Panc1 (cell line): Measurements from ENCODE around the gene MOV10L1. TPM values are rescaled to one million over a fixed set of nuclear protein-coding genes. Genes with fewer than 3 reads are reported as not detected.

ENCODE experiments used
- ATAC-seq: fragments of 200-7000 bp; cut with Tn5 transposase; 2 replicates; pipeline ENCODE4 v1.9.1; 2020; ENCODE audit warnings: mild to moderate bottlenecking, moderate library complexity
- BruUV-seq: library from RNA; stranded (reverse); fragments of 400-500 nt; replicated peaks from 2 replicates; lab custom pipeline; 2021; lab: Mats Ljungman, UMichigan
- CTCF ChIA-PET: fragments of 300-600 bp; sonication (Branson Sonifier 250); formaldehyde crosslinking; loops from one replicate; lab custom pipeline; 2022; ENCODE audit warnings: antibody characterized with exemption; lab: Charles Lee
- POLR2A ChIA-PET: fragments of 300-600 bp; sonication (Branson Sonifier 250); formaldehyde crosslinking; loops from one replicate; lab custom pipeline; 2022; ENCODE audit warnings: antibody characterized with exemption; lab: Charles Lee
- DNase-seq: peaks from one replicate; pipeline ENCODE4 v3.0.0-alpha.2; 2010; ENCODE audit warnings: low read depth, low spot score
- H3K27ac ChIP-seq: 2 replicates; pipeline ENCODE4 v1.5.1; 2011; ENCODE audit warnings: mild to moderate bottlenecking, low read length, inconsistent platforms
- H3K27me3 ChIP-seq: fragments of 200-500 bp; sonication (Bioruptor generic); 2 replicates; pipeline ENCODE4 v1.6.0; 2014; ENCODE audit warnings: low read length, inconsistent platforms; ENCODE audit not compliant: control insufficient read depth, insufficient read depth
- H3K36me3 ChIP-seq: fragments of 200-500 bp; sonication (Bioruptor generic); 2 replicates; pipeline ENCODE4 v1.5.1; 2014; ENCODE audit warnings: inconsistent platforms, mild to moderate bottlenecking, low read length, moderate library complexity; ENCODE audit not compliant: control insufficient read depth, insufficient read depth
- H3K4me1 ChIP-seq: 2 replicates; pipeline ENCODE4 v1.5.1; 2011; ENCODE audit warnings: inconsistent platforms, mild to moderate bottlenecking, low read length, moderate library complexity; ENCODE audit not compliant: control insufficient read depth, insufficient read depth
- H3K4me3 ChIP-seq, 2 experiments: 2 replicates each; pipeline ENCODE4 v1.5.1; 2011 to 2012; ENCODE audit warnings: low read depth in 2 of 2, low read length in 2 of 2, mild to moderate bottlenecking in 2 of 2, inconsistent platforms in 1 of 2, moderate library complexity in 1 of 2
- H3K9me3 ChIP-seq: fragments of 200-500 bp; sonication (Bioruptor generic); 2 replicates; pipeline ENCODE4 v1.5.1; 2014; ENCODE audit warnings: low read depth, mild to moderate bottlenecking, inconsistent platforms, low read length, moderate library complexity; ENCODE audit not compliant: control insufficient read depth, insufficient read depth
- CTCF ChIP-seq: fragments of 450-650 bp; IDR thresholded peaks from 2 replicates; pipeline ENCODE4 v1.5.1; 2017; ENCODE audit warnings: mild to moderate bottlenecking
- POLR2AphosphoS5 ChIP-seq: IDR thresholded peaks from 2 replicates; pipeline ENCODE4 v1.6.1; 2012; ENCODE audit warnings: mild to moderate bottlenecking, low read depth, low read length, moderate library complexity
- REST ChIP-seq, 2 experiments: IDR thresholded peaks; 2 replicates each; pipeline ENCODE4 v1.6.1; 2011 to 2012; ENCODE audit warnings: low read depth in 2 of 2, control low read depth in 1 of 2, low read length in 1 of 2, mild to moderate bottlenecking in 1 of 2, moderate library complexity in 1 of 2; ENCODE audit not compliant: insufficient read depth in 1 of 2
- SIN3A ChIP-seq: IDR thresholded peaks from 2 replicates; pipeline ENCODE4 v1.6.1; 2012; ENCODE audit warnings: low read depth, mild to moderate bottlenecking, low read length, moderate library complexity, borderline replicate concordance; ENCODE audit not compliant: insufficient read depth
- TCF7L2 ChIP-seq: IDR thresholded peaks from 2 replicates; pipeline ENCODE4 v1.6.1; 2011; ENCODE audit warnings: mild to moderate bottlenecking, low read depth, low read length, inconsistent platforms
- in situ Hi-C: cut with HindIII; loops from 2 replicates; pipeline ENCODE4 v1.10.0; 2016; ENCODE audit warnings: low sequenced_read_pairs, low pct_unique_long_range_greater_than_20kb
- intact Hi-C: fragments of 100-400 bp; cut with micrococcal nuclease; formaldehyde crosslinking; loops from one replicate; pipeline ENCODE4 v1.10.0; 2022; ENCODE audit not compliant: unreplicated experiment
- total RNA-seq: library from RNA; stranded (reverse); gene quantifications from one replicate; pipeline ENCODE4 v1.2.1, GENCODE V29; 2021; ENCODE audit not compliant: unreplicated experiment

The MOV10L1 gene
- total RNA-seq, 1 experiment from 2014 or later, result 0.10 TPM

- Histone ChIP-seq H3K27me3 (no peaks in the 10 kb centered on the region), H3K27ac (no peak overlapping the region), H3K4me1 (no peaks in the 10 kb centered on the region), H3K4me3 (no peak overlapping the region), H3K9me3 (no peaks in the 10 kb centered on the region), H3K36me3 (no peaks in the 10 kb centered on the region)
- DNase-seq, result no peak
- ChIA-PET CTCF (no interaction called here), POLR2A (interaction anchor here (0.6 kb wide), 1 partner anchor 424 kb away, joined by 6 read pairs; no protein-coding TSS in a partner anchor)
- intact Hi-C loops (no loop called here), in situ Hi-C loops (no loop called here)
- TF ChIP-seq REST (IDR thresholded peaks at IDR 0.05; ENCODE audit: insufficient read depth in 1 of 2, low read depth in 2 of 2, low read length in 1 of 2) (no peak), TCF7L2 (no peak), POLR2AphosphoS5 (no peak), CTCF (no peak), SIN3A (no peak)
- no TSS peak for BruUV-seq
- no peak for ATAC-seq
These were observed 63.4 kb downstream of the MOV10L1 start for GRCh38 chr22:50153056-50153755.

- BruUV-seq, result no TSS peak
- ATAC-seq (no peak), DNase-seq (no peak)
These were observed 63.9 kb downstream of the MOV10L1 start for GRCh38 chr22:50153756-50154140.

More at GRCh38 chr22:50153756-50154140, 63.9 kb downstream of the MOV10L1 start:
- Histone ChIP-seq H3K4me1 (no peaks in the 10 kb centered on the region), H3K27me3 (no peaks in the 10 kb centered on the region), H3K36me3 (no peaks in the 10 kb centered on the region), H3K27ac (no peak overlapping the region), H3K4me3 (no peak overlapping the region), H3K9me3 (no peaks in the 10 kb centered on the region)
- in situ Hi-C loops, result no loop called here
- intact Hi-C loops, result no loop called here
- no peak for TF ChIP-seq CTCF
- no peak for TF ChIP-seq REST (IDR thresholded peaks at IDR 0.05; ENCODE audit: insufficient read depth in 1 of 2, low read depth in 2 of 2, low read length in 1 of 2)
- TF ChIP-seq POLR2AphosphoS5, result no peak
- TF ChIP-seq TCF7L2, result no peak
- TF ChIP-seq SIN3A, result no peak
- ChIA-PET CTCF (no interaction called here), POLR2A (no interaction called here)
